Thoracic aorta (tissue), 2 donors: Measurements from ENCODE around the gene SEC23IP. TPM values are rescaled to one million over a fixed set of nuclear protein-coding genes. Genes with fewer than 3 reads are reported as not detected.

Source experiments
- ATAC-seq: fragments of 150-250 bp; one replicate; pipeline ENCODE4 v1.8.0; 2017; ENCODE audit warnings: low read depth; ENCODE audit not compliant: insufficient number of reproducible peaks, low FRiP score
- DNase-seq: peaks from one replicate; pipeline ENCODE4 v3.0.0-alpha.2; 2020; ENCODE audit warnings: low spot score
- H3K27ac ChIP-seq, 2 donors: fragments of 200-600 bp; sonication (generic); 1 replicate in 1 of 2; 2 replicates in 1 of 2; pipeline ENCODE4 v1.5.1; 2016; ENCODE audit warnings: mild to moderate bottlenecking in 2 of 2, moderate library complexity in 2 of 2
- H3K27me3 ChIP-seq: fragments of 200-600 bp; sonication (generic); replicated peaks from 2 replicates; pipeline ENCODE4 v1.6.0; 2016; ENCODE audit warnings: mild to moderate bottlenecking; ENCODE audit not compliant: insufficient read depth
- H3K36me3 ChIP-seq: fragments of 200-600 bp; sonication (generic); one replicate; pipeline ENCODE4 v1.5.1; 2016
- H3K4me1 ChIP-seq, 2 donors: fragments of 200-600 bp; sonication (generic); 1 replicate in 1 of 2; 2 replicates in 1 of 2; pipeline versions ENCODE4 v1.5.1 to v1.6.0; 2016; ENCODE audit warnings: low read depth in 2 of 2, mild to moderate bottlenecking in 1 of 2; ENCODE audit not compliant: control insufficient read depth in 1 of 2
- H3K4me3 ChIP-seq: fragments of 200-600 bp; sonication (generic); 2 replicates; pipeline ENCODE4 v1.5.1; 2016; ENCODE audit warnings: mild to moderate bottlenecking
- H3K9me3 ChIP-seq: fragments of 200-600 bp; sonication (generic); 2 replicates; pipeline ENCODE4 v1.5.1; 2016
- total RNA-seq, 2 donors: library from RNA; depleted of rRNA; stranded (reverse); fragments of >200 nt; gene quantifications; one replicate each; pipeline versions ENCODE4 v1.1.0 to v1.2.3, GENCODE V29; 2016
- TF ChIP-seq, protein P1 (sequence below): fragments of 200-600 bp; sonication (generic); IDR thresholded peaks from one replicate; pipeline ENCODE4 v1.5.1; 2019; ENCODE audit warnings: antibody characterized with exemption

The SEC23IP gene
- total RNA-seq, 2 donors from 2014 or later = 17.9 to 20.9 TPM

DNA sequence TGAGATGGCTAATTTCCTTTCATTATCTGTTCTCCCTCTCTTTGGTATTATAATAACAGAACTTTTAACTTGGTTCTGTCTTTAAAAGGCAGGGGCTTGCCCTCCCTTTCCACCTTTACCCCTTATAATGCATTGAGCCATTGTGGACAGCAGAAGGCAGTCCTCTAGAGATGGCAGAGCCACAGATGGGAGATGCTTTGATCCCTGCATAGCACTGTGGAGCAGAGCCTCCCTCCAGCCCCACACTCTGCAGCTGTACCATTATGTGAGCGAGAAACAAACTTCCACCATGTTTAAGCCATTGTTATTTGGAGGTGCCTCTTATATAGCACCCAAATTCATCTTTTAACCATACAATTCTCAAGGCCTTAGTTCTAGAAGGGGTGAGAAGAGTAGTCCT, 78.4 kb downstream of the SEC23IP start:
- DNase-seq (no peak), ATAC-seq (no peak)
- Histone ChIP-seq H3K36me3 (no peaks in the 10 kb centered on the region), H3K27ac (no peak overlapping the region), H3K4me1 (no peaks in the 10 kb centered on the region), H3K27me3 (no peaks in the 10 kb centered on the region), H3K4me3 (no peak overlapping the region), H3K9me3 (peaks cover 7% of the 10 kb centered on the region)
- TF ChIP-seq, protein P1, sequence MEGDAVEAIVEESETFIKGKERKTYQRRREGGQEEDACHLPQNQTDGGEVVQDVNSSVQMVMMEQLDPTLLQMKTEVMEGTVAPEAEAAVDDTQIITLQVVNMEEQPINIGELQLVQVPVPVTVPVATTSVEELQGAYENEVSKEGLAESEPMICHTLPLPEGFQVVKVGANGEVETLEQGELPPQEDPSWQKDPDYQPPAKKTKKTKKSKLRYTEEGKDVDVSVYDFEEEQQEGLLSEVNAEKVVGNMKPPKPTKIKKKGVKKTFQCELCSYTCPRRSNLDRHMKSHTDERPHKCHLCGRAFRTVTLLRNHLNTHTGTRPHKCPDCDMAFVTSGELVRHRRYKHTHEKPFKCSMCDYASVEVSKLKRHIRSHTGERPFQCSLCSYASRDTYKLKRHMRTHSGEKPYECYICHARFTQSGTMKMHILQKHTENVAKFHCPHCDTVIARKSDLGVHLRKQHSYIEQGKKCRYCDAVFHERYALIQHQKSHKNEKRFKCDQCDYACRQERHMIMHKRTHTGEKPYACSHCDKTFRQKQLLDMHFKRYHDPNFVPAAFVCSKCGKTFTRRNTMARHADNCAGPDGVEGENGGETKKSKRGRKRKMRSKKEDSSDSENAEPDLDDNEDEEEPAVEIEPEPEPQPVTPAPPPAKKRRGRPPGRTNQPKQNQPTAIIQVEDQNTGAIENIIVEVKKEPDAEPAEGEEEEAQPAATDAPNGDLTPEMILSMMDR = no peak

GRCh38 chr10:119973281-119973680, 80.8 kb downstream of the SEC23IP start:
- TF ChIP-seq, protein P1 = no peak

DNA sequence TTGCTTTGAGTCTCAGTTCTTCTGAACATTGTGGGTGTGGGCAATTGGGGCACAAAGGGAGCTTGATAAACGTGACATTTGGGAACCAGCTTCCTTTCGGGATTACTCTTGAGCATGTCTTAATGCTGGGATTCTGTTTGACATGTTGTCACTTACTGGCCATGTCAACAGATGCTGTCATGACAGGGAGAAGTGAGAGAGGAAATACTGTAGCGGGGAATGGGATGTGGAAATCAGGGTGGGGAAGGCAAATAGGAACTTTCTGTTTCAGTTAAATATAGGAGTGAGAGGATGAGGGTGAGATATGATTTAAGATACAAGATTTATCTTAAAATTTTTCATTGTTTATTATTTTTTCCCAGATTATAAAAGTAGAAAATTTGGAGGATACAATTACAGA, 83.9 kb downstream of the SEC23IP start:
- ATAC-seq = no peak
- H3K4me1 ChIP-seq = no peaks in the 10 kb centered on the region
- no peak overlapping the region for H3K4me3 ChIP-seq
- H3K9me3 ChIP-seq = no peaks in the 10 kb centered on the region
- no peak for DNase-seq
- H3K36me3 ChIP-seq = no peaks in the 10 kb centered on the region
- H3K27me3 ChIP-seq = no peaks in the 10 kb centered on the region
- no peak overlapping the region for H3K27ac ChIP-seq
- TF ChIP-seq, protein P1 = no peak

More at GRCh38 chr10:119973281-119973680, 80.8 kb downstream of the SEC23IP start:
- H3K4me1 ChIP-seq = no peaks in the 10 kb centered on the region
- no peaks in the 10 kb centered on the region for H3K36me3 ChIP-seq
- H3K27ac ChIP-seq = no peak overlapping the region
- no peak overlapping the region for H3K4me3 ChIP-seq
- no peaks in the 10 kb centered on the region for H3K27me3 ChIP-seq
- DNase-seq = no peak
- no peaks in the 10 kb centered on the region for H3K9me3 ChIP-seq
- no peak for ATAC-seq

DNA sequence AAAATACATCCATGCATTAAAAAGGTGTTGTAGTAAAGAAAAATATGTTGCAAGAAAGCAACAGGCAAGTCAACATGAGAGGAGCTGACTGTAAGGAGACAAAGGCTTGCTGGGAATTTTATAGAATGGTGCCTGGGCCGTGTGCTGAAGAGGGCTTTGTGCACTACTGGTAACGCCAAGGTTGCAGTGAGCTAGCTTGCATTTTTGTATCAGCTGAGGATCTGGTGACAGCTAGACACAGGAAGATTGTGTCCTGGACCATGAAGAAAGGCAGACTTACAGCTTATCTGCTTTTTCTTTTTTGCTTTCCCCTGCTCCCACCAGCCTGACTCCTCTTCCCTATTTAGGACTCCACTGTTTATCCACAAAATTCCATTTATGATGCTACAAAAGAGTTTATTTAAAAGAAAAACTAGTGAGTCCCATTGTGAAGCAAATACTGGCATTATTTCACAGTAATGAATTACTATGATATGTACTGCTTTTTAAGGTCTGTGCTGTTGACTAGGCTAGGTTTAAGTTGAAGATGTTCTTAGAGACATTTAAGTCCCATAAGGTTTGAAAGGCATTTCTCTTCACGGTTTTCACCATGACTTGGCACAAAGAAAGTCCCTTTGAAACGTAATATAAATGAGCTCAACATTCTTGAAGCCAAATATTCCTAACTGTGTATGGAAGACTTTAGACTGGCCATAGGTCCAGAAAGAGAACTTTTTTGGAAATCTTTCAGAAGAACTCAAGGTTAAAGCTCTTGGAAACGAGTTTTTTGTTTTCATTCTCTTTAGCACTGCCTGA, 88.6 kb downstream of the SEC23IP start:
- TF ChIP-seq, protein P1 = no peak
- Histone ChIP-seq H3K27ac (no peak overlapping the region), H3K4me3 (no peak overlapping the region), H3K27me3 (no peaks in the 10 kb centered on the region), H3K36me3 (no peaks in the 10 kb centered on the region), H3K9me3 (no peaks in the 10 kb centered on the region), H3K4me1 (peaks cover 0 to 3% of the 10 kb centered on the region in 2 donors)
- ATAC-seq (no peak), DNase-seq (no peak)

DNA sequence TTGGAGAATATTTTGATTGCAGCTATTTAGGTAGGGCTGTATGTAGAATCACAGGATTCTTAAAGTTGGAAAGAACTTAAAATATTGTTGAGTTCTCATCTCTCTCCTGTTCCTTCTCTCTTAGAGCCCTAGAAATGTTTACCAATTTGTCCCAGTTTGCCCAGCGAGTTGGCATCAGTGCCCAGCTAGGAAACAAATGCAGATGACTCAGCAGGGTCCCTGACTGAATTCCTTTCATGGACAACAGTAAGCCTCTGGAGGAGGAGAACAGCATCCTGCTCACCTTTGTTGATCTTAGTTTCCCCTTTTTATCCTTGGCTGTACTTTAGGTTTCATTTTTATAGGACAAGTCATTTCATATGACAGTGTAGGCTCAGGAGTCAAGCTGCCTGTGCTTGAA, 89.3 kb downstream of the SEC23IP start:
- ATAC-seq (no peak), DNase-seq (no peak)
- peaks cover 0 to 3% of the 10 kb centered on the region in 2 donors for H3K4me1 ChIP-seq
- TF ChIP-seq, protein P1 = no peak
- no peak overlapping the region for H3K4me3 ChIP-seq
- no peak overlapping the region for H3K27ac ChIP-seq
- no peaks in the 10 kb centered on the region for H3K27me3 ChIP-seq
- no peaks in the 10 kb centered on the region for H3K9me3 ChIP-seq
- no peaks in the 10 kb centered on the region for H3K36me3 ChIP-seq
